ENCODE measurements around the gene SRGN.

DNA sequence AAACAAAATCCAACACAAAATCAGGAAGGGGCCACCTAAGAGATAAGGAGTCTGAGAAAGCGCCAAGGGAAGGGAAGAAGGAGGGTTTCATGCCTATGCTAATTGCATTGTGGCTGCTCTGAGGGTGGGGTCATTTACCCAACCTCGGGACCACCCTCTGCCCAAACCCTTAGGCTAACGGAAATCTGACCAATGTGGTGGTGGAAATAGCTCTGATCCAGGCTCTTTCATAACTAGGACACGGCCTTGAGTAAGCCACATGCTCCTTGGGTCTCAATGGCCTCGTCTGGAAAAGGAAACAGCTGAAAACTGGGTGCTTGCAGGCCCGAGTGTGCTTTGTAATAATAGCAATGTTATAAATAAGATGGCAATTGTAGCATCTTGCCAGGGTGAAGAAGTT lies 14.9 kb upstream of the SRGN start:
- TF ChIP-seq, protein P1, sequence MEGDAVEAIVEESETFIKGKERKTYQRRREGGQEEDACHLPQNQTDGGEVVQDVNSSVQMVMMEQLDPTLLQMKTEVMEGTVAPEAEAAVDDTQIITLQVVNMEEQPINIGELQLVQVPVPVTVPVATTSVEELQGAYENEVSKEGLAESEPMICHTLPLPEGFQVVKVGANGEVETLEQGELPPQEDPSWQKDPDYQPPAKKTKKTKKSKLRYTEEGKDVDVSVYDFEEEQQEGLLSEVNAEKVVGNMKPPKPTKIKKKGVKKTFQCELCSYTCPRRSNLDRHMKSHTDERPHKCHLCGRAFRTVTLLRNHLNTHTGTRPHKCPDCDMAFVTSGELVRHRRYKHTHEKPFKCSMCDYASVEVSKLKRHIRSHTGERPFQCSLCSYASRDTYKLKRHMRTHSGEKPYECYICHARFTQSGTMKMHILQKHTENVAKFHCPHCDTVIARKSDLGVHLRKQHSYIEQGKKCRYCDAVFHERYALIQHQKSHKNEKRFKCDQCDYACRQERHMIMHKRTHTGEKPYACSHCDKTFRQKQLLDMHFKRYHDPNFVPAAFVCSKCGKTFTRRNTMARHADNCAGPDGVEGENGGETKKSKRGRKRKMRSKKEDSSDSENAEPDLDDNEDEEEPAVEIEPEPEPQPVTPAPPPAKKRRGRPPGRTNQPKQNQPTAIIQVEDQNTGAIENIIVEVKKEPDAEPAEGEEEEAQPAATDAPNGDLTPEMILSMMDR (IDR thresholded peaks at IDR 0.05) = no peak
- TF ChIP-seq EZH2 (IDR thresholded peaks at IDR 0.05; ENCODE audit: borderline replicate concordance, insufficient read depth, low read depth, low read length, poor library complexity, severe bottlenecking) = no peak
